Measurements from ENCODE around the gene EPHA5.
"Not testable (repeated sequence)": the region's sequence is repeated elsewhere in the genome, so short reads cannot be mapped to it uniquely, and the experiment has no call there.

The EPHA5 gene

GRCh38 chr4:65367306-65367705, 303.0 kb downstream of the EPHA5 start:
- no peak for DNase-seq (ENCODE audit: low read depth)

- DNase-seq (ENCODE audit: low read depth) = no peak
These were observed 311.4 kb downstream of the EPHA5 start for GRCh38 chr4:65358914-65359313.

GRCh38 chr4:65353098-65353497, 317.2 kb downstream of the EPHA5 start:
- DNase-seq (ENCODE audit: low read depth) = no peak

GRCh38 chr4:65344278-65344825, 325.9 kb downstream of the EPHA5 start:
- no peak for DNase-seq (ENCODE audit: low read depth)

DNA sequence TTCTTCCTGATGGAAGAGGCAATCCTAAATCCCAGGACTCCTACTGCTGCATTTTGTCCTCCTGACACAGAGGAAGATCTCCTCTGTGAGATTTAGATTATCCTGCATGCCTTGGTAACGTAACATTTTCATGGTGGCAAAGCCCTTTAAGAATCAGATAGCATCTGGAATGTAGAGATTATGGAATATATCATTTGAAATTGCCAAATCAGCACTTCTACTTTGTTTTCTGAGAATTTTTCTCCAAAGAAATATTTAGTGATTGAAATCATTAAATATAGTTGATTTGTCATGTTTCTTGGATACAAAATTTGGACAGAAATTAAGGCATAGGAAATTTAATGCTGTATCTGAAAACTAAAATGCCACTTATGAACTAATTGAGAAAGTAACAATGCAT, 326.9 kb downstream of the EPHA5 start:
- no peak for DNase-seq (ENCODE audit: low read depth)

GRCh38 chr4:65341557-65341956, 328.7 kb downstream of the EPHA5 start:
- DNase-seq (ENCODE audit: low read depth) = no peak

DNA sequence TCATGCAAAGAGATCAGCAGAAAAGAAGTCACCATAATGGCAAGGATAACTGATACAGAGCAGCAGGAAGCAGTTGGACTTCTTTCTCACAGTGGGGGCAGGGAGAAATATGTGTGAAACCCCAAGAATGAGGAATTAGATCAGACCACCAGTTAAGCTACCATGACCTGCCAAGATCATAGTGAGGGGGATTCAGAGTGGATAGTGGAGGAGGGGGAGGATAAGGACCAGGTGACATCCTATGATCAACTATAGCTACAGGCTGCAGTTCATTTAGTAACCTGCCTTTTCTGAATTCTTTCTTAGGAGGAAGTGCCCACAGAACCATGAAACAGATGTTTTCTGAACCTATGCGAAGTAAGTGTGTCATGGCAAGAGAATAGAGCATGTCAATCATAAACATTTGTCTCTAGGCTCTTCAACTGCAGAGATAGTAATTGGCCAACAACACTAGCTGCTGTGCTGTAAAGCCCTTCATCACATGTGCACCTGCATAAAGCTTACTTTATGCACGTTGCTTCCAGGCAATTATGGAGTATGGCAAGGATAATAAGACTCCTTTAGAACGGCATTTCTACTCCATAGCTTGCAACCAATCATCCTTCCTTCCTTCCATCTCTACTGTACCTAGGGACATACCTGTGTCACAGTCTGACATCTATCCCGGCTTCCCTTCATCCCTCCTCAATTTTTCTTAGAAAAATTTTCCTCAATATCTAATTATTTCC, 329.7 kb downstream of the EPHA5 start:
- no peak for DNase-seq (ENCODE audit: low read depth)

DNA sequence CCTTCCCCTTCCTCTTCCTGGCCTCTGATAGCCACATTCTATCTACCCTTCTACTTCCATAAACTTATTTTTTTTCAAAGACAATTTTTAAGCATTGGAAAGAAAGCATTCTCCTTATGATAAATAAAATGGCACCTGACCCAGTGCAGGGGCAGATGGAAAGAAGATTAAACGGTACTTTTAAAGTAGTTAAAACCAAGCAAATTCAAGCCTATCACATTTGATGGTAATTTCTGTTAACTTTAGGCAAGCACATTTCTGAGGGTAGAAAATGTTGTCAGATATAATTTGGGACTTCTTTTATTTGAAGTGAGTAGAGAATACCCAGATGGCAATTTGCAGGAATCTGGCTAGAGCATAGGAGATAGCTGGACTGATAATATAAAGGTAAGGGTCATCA, 332.9 kb downstream of the EPHA5 start:
- no peak for DNase-seq (ENCODE audit: low read depth)

- DNase-seq (ENCODE audit: low read depth) = no peak
These were observed 333.8 kb downstream of the EPHA5 start for GRCh38 chr4:65336465-65336864.

DNA sequence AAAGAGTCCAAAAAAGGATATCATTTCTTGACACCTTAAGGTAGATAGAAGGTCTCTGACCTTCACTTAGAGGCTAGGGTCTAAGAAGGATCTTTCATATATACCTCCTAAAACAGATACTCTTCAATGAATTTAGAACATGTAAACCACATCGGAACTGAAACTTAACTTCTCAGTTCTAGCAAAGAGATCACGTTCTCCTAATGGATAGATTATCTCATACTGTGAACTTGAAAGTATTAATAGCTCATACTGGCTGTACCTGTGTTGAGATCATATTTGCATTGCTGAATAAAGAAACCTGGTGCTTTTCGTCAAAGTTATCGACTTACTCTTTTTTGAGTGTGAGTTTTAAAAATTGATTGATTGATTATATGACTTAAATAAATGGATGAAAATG, 353.8 kb downstream of the EPHA5 start:
- no peak for DNase-seq (ENCODE audit: low read depth)

DNA sequence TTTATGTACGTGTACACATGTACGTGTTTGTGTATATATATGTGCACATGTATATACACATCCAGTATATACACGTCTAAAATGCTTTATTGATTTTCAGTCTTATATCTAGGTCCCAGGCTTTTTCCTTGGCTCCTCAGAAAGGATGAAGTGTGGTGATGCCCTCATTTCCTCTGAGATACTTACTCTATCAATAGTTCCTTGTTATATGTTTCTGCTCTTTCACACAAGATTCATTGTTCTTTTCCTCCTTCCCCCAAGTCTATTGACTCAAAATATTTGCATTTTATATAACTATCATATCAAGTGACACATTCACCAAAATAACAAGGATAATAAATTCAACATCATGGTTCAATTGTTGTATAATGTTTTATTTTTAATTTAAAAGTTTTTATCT, 359.2 kb downstream of the EPHA5 start:
- no peak for DNase-seq (ENCODE audit: low read depth)

- DNase-seq (ENCODE audit: low read depth) = no peak
These were observed 359.7 kb downstream of the EPHA5 start for GRCh38 chr4:65310586-65310985.

DNA sequence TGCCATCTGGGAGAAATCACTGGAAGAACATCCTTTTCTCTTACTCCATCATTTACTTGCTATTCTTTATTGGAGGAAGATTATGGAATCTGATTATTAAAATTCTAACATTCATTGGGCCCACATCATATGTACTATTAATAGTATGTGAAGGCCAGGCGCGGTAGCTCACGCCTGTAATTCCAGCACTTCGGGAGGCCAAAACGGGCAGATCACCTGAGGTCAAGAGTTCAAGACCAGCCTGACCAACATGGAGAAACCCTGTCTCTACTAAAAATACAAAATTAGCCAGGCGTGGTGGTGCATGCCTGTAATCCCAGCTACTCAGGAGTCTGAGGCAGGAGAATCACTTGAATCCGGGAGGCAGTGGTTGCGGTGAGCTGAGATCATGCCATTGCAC, 361.7 kb downstream of the EPHA5 start:
- DNase-seq (ENCODE audit: low read depth) = not testable (repeated sequence)

GRCh38 chr4:65302145-65302544, 368.1 kb downstream of the EPHA5 start:
- no peak for DNase-seq (ENCODE audit: low read depth)

DNA sequence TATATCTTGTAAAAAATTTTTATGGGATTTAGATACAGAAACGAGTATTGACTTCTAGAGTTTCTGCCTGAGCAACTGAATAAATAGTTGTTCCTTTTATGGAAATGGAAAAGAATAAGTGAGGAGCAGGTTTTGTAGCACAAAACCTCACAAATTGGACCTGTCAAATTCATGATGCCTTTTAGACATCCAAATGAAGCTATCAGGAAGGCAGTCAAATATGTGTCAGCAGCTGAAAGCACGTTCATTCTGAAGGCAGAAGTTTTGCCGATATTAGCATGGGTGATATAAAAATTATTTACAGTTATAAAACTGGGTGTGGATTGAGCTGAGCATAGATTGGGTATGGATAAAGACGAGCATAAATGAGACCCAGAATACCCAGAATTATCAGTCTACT, 374.0 kb downstream of the EPHA5 start:
- DNase-seq (ENCODE audit: low read depth) = no peak

- no peak for DNase-seq (ENCODE audit: low read depth)
These were observed 383.2 kb downstream of the EPHA5 start for GRCh38 chr4:65287071-65287470.

Measured in T follicular helper cell (primary cell).